Astrocyte (in vitro differentiated cells and primary cell): ENCODE results near the gene SLC17A1.

Source experiments
- EZH2 ChIP-seq: IDR thresholded peaks from 2 replicates; pipeline ENCODE4 v1.6.1; 2012; ENCODE audit warnings: mild to moderate bottlenecking, low read length, inconsistent platforms; ENCODE audit not compliant: insufficient read depth
- TF ChIP-seq, protein P1 (sequence below): IDR thresholded peaks from 2 replicates; pipeline ENCODE4 v1.5.1; 2011; ENCODE audit warnings: low read depth, mild to moderate bottlenecking, inconsistent platforms, low read length, moderate library complexity; ENCODE audit not compliant: insufficient read depth

DNA sequence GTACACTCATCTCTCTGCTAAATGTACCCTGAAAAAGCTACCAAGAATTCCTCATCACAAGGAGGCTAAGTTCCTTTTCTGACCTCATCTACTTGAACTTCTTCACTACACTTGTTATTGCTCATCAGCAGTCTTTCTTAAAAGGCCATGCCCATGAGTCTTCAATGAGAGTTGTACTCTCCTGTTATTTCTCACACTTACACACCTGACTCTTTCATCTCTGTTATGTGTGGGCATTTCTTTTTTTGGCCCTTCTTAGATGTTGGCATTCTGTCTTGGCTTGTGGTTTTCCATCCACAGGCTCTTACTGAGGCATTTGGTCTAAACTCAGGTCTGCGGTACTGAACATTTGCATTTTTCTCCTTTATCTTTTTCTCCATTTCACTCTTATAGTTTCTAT is 10.7 kb upstream of the SLC17A1 start:
- TF ChIP-seq, protein P1, sequence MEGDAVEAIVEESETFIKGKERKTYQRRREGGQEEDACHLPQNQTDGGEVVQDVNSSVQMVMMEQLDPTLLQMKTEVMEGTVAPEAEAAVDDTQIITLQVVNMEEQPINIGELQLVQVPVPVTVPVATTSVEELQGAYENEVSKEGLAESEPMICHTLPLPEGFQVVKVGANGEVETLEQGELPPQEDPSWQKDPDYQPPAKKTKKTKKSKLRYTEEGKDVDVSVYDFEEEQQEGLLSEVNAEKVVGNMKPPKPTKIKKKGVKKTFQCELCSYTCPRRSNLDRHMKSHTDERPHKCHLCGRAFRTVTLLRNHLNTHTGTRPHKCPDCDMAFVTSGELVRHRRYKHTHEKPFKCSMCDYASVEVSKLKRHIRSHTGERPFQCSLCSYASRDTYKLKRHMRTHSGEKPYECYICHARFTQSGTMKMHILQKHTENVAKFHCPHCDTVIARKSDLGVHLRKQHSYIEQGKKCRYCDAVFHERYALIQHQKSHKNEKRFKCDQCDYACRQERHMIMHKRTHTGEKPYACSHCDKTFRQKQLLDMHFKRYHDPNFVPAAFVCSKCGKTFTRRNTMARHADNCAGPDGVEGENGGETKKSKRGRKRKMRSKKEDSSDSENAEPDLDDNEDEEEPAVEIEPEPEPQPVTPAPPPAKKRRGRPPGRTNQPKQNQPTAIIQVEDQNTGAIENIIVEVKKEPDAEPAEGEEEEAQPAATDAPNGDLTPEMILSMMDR, result no peak
- TF ChIP-seq EZH2, result no peak
